GM23338 (cell line): ENCODE measurements around the gene RNF114.

Experiments
- CREB1 ChIP-seq: fragments of 250-450 bp; sonication (Bioruptor Pico); IDR thresholded peaks from 2 replicates; pipeline ENCODE4 v1.5.0; 2020; ENCODE audit warnings: low read depth, mild to moderate bottlenecking, moderate library complexity
- EZH2 ChIP-seq: fragments of 200-600 bp; sonication (generic); IDR thresholded peaks from one replicate; pipeline ENCODE4 v1.8.0; 2017; ENCODE audit warnings: antibody characterized with exemption, mild to moderate bottlenecking, low read depth; ENCODE audit not compliant: unreplicated experiment
- EZH2phosphoT487 ChIP-seq: fragments of 200-600 bp; sonication (generic); IDR thresholded peaks from one replicate; pipeline ENCODE4 v1.8.1; 2018; ENCODE audit warnings: antibody characterized with exemption; ENCODE audit not compliant: unreplicated experiment
- JUNB ChIP-seq: IDR thresholded peaks from one replicate; pipeline ENCODE4 v1.6.1; 2016; ENCODE audit warnings: antibody characterized with exemption; ENCODE audit not compliant: unreplicated experiment
- NANOG ChIP-seq: IDR thresholded peaks from 2 replicates; pipeline ENCODE4 v1.6.1; 2016; ENCODE audit warnings: antibody characterized with exemption, borderline replicate concordance
- POLR2AphosphoS5 ChIP-seq: IDR thresholded peaks from 2 replicates; pipeline ENCODE4 v1.6.1; 2016; ENCODE audit warnings: antibody characterized with exemption, low read depth
- STAT1 ChIP-seq: IDR thresholded peaks from one replicate; pipeline ENCODE4 v1.6.1; 2016; ENCODE audit warnings: antibody characterized with exemption; ENCODE audit not compliant: unreplicated experiment
- ZNF114 ChIP-seq: fragments of 250-450 bp; sonication (Bioruptor Pico); IDR thresholded peaks from 2 replicates; pipeline ENCODE4 v1.5.0; 2020; ENCODE audit warnings: mild to moderate bottlenecking, moderate library complexity
- ZNF331 ChIP-seq: fragments of 250-450 bp; sonication (Bioruptor Pico); IDR thresholded peaks from 2 replicates; pipeline ENCODE4 v1.5.0; 2020; ENCODE audit warnings: low read depth, mild to moderate bottlenecking, moderate library complexity
- TF ChIP-seq, protein P1 (sequence below), 2 experiments: fragments of 200-600 bp in 1 of 2; sonication (generic) in 1 of 2; conservative IDR thresholded peaks; 2 replicates each; pipeline versions ENCODE4 v1.5.1 to v1.6.1; 2016 to 2017; ENCODE audit warnings: antibody characterized with exemption in 2 of 2, low read depth in 2 of 2, mild to moderate bottlenecking in 2 of 2, moderate library complexity in 1 of 2
- TF ChIP-seq, protein P2 (sequence below): IDR thresholded peaks from one replicate; pipeline ENCODE4 v1.6.1; 2018; ENCODE audit warnings: antibody characterized with exemption; ENCODE audit not compliant: unreplicated experiment
- TF ChIP-seq, protein P3 (sequence below): IDR thresholded peaks from 2 replicates; pipeline ENCODE4 v1.6.1; 2016; ENCODE audit warnings: antibody characterized with exemption

DNA sequence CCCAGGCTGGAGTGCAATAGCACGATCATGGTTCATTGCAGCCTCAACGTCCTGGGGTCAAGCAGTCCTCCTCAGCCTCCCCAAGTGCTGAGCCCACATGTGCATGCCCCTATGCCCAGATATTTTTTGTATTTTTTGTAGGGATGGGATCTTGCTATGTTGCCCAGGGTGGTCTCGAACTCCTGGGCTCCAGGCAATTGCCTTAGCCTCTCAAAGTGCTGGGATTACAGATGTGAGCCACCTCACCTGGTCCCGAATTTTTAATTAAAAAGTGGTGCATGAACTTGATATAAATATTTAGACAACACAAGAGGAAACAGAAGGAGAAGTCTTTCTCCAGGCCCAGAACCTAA is 7.1 kb upstream of the RNF114 start:
- no peak for TF ChIP-seq EZH2
- TF ChIP-seq, protein P1, sequence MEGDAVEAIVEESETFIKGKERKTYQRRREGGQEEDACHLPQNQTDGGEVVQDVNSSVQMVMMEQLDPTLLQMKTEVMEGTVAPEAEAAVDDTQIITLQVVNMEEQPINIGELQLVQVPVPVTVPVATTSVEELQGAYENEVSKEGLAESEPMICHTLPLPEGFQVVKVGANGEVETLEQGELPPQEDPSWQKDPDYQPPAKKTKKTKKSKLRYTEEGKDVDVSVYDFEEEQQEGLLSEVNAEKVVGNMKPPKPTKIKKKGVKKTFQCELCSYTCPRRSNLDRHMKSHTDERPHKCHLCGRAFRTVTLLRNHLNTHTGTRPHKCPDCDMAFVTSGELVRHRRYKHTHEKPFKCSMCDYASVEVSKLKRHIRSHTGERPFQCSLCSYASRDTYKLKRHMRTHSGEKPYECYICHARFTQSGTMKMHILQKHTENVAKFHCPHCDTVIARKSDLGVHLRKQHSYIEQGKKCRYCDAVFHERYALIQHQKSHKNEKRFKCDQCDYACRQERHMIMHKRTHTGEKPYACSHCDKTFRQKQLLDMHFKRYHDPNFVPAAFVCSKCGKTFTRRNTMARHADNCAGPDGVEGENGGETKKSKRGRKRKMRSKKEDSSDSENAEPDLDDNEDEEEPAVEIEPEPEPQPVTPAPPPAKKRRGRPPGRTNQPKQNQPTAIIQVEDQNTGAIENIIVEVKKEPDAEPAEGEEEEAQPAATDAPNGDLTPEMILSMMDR (conservative IDR thresholded peaks at IDR 0.05; ENCODE audit: low read depth in 2 of 2): no peak
- TF ChIP-seq, protein P2, sequence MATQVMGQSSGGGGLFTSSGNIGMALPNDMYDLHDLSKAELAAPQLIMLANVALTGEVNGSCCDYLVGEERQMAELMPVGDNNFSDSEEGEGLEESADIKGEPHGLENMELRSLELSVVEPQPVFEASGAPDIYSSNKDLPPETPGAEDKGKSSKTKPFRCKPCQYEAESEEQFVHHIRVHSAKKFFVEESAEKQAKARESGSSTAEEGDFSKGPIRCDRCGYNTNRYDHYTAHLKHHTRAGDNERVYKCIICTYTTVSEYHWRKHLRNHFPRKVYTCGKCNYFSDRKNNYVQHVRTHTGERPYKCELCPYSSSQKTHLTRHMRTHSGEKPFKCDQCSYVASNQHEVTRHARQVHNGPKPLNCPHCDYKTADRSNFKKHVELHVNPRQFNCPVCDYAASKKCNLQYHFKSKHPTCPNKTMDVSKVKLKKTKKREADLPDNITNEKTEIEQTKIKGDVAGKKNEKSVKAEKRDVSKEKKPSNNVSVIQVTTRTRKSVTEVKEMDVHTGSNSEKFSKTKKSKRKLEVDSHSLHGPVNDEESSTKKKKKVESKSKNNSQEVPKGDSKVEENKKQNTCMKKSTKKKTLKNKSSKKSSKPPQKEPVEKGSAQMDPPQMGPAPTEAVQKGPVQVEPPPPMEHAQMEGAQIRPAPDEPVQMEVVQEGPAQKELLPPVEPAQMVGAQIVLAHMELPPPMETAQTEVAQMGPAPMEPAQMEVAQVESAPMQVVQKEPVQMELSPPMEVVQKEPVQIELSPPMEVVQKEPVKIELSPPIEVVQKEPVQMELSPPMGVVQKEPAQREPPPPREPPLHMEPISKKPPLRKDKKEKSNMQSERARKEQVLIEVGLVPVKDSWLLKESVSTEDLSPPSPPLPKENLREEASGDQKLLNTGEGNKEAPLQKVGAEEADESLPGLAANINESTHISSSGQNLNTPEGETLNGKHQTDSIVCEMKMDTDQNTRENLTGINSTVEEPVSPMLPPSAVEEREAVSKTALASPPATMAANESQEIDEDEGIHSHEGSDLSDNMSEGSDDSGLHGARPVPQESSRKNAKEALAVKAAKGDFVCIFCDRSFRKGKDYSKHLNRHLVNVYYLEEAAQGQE: no peak
- TF ChIP-seq POLR2AphosphoS5: no peak
- TF ChIP-seq JUNB: no peak
- no peak for TF ChIP-seq EZH2phosphoT487
- TF ChIP-seq ZNF331 (CRISPR knock-in tag): no peak
- TF ChIP-seq CREB1 (CRISPR knock-in tag): no peak
- no peak for TF ChIP-seq STAT1
- TF ChIP-seq NANOG: no peak
- TF ChIP-seq, protein P3, sequence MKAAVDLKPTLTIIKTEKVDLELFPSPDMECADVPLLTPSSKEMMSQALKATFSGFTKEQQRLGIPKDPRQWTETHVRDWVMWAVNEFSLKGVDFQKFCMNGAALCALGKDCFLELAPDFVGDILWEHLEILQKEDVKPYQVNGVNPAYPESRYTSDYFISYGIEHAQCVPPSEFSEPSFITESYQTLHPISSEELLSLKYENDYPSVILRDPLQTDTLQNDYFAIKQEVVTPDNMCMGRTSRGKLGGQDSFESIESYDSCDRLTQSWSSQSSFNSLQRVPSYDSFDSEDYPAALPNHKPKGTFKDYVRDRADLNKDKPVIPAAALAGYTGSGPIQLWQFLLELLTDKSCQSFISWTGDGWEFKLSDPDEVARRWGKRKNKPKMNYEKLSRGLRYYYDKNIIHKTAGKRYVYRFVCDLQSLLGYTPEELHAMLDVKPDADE: no peak
- no peak for TF ChIP-seq ZNF114 (CRISPR knock-in tag)
